SKM-1 treated with dmso at 0.1 percent for 144 hours (cell line): ENCODE measurements around the gene CD2.

Experiments used
- DNase-seq: peaks from one replicate; lab custom pipeline; 2025; ENCODE audit not compliant: unreplicated experiment; lab: John Stamatoyannopoulos, UW

Gene CD2, protein sequence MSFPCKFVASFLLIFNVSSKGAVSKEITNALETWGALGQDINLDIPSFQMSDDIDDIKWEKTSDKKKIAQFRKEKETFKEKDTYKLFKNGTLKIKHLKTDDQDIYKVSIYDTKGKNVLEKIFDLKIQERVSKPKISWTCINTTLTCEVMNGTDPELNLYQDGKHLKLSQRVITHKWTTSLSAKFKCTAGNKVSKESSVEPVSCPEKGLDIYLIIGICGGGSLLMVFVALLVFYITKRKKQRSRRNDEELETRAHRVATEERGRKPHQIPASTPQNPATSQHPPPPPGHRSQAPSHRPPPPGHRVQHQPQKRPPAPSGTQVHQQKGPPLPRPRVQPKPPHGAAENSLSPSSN

DNA sequence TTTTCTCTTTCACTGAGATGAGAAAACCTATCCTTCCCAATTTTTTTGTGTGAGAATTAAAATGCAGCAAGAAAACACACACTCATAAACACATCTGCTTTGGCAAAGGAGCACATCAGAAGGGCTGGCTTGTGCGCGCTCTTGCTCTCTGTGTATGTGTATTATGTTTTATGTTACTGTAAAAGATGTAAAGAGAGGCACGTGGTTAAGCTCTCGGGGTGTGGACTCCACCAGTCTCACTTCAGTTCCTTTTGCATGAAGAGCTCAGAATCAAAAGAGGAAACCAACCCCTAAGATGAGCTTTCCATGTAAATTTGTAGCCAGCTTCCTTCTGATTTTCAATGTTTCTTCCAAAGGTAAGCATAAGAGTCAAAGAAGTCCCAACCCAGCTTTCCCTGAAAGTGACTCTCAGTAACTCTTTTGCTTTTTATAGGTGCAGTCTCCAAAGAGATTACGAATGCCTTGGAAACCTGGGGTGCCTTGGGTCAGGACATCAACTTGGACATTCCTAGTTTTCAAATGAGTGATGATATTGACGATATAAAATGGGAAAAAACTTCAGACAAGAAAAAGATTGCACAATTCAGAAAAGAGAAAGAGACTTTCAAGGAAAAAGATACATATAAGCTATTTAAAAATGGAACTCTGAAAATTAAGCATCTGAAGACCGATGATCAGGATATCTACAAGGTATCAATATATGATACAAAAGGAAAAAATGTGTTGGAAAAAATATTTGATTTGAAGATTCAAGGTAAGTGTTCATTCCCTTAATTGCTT is at the start of gene CD2:
Gene CD2 (plus strand): TSS at position 233 of the 780 bp plus-strand sequence. CDS start 63 bp downstream, at position 296.
- no peak for DNase-seq

DNA sequence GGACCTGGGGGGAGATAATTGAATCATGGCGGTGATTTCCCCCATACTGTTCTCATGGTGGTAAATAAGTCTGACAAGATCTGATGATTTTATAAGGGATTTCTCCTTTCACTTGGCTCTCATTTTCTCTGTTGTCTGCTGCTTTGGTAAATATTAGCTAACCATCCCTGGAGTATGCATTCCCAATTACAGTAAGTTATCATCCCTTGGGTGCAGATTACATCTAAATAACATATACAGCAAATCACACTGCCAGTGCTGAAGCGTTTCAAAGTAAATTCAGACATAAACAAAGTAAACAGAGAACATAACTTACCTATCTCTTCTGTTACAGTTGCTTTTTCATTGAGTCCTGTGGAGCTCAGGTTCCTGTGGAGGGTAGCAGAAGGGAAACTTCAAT is 48.1 kb upstream of the CD2 start:
- no peak for DNase-seq

DNA sequence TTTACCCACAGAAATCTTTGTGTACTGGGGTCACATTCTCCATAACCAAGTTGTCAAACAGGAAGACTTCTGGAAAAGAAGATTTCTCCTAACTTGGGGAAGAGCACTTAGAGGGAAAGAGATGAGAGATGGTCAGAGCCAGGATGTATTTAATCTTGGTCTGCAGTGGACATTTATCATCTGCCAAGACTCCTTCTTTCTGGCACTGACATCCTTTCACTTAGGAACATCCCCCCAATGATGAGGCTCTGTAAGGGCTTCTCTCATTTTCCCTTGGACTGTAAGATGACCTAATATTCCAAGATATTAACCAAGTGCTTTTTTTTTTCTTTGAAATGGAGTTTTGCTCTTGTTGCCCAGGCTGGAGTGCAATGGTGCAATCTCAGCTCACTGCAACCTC is 47.4 kb upstream of the CD2 start:
- no peak for DNase-seq

DNA sequence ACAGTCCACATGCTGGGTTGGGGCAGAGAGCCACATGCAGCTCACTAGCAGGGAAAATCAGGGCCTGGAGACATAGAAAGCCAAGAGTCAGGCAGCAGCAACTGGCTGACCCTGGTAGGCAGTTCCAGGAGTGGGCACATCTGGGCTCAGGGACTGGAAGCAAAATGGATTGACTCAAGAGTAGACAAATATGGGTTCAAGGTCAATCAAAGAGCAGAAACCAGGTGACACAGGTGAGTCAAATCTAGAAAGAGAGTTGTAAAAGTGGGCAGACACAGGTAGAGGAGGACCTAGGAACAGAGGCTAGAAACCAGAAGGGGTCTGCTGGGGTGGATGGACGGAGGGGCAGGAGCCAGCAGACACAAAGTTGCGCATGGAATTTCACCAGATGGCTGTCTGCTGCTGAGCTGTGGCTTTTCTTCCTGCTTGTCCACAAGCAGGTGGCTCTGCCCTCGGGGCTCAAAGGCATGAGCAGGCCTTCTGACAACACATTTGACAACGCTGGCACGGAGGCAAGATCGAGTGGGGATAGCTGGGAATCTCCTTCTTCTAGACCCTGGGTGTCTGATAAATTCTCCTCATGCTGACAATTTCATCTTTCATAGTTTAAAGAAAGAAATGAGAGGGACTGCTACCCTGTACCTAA is 45.9 kb upstream of the CD2 start:
- no peak for DNase-seq

DNA sequence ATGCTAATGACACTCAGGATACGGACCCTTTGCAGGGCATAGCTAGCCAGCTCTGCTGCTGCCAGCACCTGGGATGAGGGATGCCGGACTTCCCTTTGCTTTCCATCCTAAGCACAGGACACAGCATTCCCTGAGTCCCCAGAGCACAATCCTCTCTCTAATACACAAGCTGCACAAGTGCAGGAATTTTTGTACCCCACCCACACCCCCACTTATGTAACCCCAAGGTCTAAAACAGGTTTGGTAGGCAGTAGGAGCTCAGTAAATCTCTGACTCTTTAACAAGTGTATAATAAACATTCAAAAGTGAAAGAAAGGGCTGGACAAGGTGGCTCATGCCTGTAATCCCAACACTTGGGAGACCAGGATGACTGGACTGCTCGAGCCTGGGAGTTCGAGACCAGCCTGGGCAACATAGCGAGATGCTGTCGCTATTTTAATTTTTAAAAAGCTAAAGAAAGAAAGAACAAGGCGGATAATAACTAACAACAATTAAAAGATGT is 44.5 kb upstream of the CD2 start:
- no peak for DNase-seq

DNA sequence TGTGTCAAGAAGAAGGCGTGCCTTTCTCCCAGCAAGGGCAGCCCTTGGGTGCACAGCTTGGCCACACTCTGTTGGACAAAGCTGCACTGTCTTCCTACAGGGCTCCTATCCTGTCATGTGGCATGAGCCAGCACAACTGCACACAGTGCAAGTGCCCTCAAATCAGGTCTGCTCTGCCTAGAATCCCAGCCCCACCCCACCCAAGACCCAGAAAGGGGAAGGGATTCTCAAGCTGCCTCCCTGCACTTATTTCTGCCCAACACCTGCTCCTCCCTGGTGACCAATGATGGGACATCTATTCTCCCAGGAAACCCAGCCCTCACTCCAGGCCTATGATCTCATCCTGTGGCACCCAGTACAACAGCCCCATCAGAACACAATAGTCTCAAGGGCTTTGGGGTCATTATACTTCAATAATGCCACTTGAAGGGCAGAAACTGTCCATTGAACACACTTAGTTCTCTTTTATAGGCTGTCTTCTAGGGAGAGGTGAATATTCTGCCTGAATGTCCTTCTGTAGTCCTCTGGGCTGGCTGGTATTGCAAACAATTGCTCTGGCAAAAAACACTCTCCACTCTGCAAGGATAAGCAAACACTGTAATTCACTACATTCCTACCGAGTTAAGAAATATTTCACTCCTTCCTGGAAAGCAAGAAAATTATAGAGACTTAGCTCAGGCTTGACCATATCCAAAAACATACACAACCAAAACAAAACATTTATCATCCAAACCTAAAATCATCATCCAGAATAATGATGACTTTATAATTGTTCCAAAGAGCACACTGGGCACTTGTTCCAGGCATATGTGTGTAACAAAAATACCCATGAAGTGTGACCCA is 43.6 kb upstream of the CD2 start:
- no peak for DNase-seq

DNA sequence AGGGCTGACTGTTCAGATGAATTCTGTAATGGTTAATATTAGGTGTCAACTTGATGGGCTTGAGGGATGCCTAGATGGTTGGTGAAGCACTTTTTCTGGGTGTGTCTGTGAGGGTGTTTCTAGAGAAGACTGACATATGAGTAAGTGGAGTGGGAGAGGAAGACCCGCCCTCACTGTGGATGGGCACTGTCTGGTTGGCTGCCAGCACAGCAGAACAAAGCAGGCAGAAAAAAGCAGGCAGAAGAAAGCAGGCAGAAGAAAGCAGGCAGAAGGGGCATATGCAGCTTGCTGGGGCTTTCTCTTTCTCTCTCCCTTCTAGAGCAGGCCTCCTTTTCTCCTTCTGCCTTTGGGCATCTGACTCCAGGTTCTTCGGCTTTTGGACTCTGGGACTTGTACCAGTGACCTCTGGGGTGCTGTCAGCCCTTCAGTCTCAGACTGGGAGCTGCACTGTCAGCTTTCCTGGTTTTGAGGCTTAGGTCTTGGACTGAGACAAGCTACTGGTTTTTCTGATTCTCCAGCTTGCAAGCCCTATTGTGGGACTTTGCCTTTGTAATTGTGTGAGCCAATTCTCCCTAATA is 42.9 kb upstream of the CD2 start:
- no peak for DNase-seq

DNA sequence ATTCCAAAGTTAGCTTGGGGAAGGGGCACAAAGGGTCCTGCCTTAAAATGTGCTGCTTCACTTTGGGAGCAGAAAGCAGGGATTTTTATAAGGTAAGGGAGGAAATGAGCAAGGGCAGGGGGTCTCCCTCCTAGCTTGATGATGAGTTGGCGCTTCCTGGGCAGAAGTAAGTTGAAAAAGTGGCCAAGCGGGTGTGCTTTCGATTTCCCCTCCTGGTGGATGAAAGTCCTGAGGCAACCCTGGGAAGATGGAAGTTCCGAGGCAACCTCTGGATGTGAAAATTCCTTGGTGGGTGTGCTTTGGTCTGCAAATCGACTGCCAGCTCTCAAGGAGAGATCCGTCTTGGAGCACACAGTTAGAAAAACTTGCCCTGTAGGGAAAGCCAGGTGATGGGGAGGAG is 41.7 kb upstream of the CD2 start:
- no peak for DNase-seq

DNA sequence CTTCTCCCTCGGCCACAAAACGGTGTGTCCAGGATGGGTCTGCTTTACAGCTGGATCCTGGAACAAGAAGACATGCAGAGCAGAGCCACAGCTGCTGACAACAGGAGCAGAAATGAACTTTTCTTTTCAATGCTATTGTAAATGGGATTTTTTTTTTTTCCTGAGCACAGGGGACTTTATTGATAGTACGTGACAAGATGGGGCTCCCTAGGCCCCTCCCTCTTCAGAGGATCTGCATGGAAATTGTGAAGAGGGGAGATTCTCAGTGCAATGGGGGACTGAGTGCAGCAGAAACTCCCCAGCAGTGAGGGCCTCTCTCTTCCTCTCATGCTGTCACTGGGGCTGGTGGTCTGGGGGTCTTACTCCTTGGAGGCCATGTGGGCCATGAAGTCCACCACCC is 40.8 kb upstream of the CD2 start:
- DNase-seq = no peak

DNA sequence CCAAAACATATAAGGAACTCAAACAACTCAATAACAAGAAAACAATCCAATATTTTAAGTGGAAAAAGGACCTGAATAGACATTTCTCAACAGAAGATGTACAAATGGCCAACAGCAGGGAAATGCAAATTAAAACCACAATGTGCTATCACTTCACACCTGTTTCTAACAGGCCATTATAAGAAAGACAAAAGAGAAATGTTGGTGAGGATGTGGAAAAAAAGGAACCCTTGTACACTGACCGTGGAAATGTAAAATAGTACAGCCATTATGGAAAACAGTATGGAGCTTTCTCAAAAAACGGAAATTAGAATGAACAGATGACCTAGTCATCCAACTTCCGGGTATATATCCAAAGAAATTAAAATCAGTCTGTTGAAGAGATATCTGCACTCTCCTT is 37.8 kb upstream of the CD2 start:
- no peak for DNase-seq

DNA sequence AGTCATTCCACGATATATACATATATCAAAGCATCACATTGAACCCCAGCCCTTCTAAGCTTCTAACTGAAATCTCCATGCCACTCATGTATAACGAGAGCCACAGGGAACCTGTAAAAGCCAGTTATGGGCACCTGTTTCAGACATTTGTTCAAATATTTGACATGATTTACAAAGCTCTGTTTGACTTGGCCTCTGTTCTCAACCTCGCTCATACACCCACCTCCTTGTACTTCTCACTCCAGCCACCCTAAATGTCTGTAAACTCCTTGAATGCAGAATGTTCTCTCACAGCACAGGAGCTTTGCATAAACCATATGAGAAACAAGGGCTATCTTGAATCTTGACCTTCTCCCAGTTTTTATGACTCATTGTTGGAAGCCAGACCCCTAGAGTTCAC is 36.9 kb upstream of the CD2 start:
- no peak for DNase-seq

DNA sequence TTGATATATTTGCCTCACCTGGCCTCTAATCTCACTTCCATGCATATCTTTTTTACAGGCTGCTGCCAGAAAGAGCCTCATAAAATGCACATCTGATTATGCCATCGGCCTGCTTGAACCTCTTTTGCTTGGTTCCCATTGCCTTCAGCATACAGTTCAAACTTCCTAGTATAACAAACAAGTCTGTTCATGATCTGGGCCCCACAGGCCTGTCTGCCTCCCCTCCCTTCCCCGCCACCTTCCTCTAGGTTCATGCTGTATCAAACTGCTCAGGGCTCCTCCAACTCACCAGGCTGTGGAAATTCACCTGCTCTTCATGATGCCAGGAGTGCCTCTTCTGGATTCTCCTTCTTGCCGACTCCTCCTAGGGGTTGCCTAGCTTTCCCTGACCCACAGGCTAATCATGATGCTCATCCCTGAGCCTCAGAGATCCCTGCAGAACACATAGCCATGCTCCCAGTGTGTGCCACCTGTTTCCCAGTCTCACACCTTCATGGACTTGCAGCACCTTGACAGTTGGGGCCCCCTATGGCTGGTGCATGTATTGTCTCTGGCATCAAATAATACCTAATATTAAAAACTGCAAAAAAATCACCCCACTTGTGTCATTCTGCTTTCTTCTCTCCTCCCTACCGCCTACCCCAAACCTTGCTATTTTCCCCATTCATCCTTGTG is 33.7 kb upstream of the CD2 start:
- no peak for DNase-seq

DNA sequence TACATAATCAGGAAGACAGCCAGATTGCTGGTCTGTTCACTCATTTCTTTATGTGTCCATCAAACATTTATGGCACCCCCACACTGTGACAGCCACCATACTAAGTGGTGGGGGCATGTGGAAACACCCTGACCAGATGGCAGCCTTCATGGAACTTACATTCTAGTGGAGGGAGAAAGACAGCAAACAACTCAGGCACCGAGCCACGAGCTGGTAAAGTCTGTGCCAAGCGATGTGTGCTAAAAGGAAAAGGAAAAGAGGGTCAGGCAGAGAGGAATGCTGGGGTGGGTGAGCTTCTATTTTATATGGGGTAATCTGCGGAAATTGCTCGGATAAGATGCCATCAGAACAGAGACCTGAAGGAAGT is 33.2 kb upstream of the CD2 start:
- no peak for DNase-seq

DNA sequence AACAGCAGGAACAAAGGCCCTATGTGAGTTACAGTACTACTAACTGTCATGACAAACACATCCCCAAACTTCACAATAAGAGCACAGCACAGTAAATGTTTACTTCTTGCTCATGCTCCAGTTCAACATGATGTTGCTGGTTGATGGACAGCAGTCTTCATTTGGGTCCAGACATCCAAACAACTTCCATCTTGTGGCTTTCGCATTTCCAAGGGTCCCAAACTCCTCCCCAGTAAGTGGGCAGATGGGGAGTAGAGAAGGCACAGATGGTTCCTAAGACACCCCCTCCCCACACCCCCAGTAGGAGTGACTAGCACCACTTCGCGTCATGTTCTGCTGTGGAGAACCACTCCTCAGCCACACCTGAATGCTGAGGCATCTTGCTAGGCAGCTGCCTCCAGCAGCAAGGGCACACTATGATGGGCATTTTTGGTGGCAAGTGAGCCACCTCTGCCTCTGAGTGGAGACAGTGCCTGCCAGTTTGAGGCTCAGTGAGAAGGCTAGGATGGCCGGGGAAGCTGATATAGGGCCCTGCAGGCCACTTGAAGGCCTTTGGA is 32.7 kb upstream of the CD2 start:
- no peak for DNase-seq

DNA sequence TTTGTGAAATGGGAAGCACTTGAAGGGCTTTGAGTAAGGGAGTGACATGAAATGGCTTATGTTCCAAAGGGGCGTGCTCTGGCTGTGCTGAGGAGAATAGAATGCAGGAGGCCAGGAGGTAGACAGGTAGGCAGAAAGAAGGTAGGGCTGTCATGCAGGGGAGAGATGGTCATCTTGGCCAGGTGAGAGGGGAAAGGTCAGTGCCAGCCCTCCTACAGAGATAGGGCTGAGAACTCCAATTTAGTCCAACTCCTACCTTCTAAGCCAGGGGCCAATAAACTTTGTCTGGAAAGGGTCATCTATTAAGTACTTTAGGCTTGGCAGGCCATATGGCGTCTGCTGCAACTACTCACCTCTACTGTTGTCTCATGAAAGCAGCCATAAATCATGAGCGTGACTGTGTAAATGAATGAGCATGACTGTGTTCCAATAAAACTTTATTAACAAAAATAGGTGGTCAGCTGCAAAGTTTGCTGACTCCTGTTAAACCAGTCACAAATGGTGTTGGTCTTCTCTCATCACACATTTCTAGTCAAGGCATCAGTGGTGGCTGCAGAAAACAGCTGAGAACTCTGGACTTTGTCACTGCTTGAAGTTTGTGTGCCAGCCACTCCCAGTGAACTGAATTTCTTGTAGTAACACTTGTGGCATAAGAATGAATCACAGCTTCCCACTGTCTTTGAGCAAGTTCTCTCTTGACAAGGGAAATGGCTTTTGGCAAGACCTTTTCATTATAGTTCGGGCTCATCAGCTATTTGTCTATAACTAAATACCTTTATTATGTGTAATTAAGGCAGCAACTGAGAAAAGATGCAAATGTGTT is 32.0 kb upstream of the CD2 start:
- DNase-seq = no peak

DNA sequence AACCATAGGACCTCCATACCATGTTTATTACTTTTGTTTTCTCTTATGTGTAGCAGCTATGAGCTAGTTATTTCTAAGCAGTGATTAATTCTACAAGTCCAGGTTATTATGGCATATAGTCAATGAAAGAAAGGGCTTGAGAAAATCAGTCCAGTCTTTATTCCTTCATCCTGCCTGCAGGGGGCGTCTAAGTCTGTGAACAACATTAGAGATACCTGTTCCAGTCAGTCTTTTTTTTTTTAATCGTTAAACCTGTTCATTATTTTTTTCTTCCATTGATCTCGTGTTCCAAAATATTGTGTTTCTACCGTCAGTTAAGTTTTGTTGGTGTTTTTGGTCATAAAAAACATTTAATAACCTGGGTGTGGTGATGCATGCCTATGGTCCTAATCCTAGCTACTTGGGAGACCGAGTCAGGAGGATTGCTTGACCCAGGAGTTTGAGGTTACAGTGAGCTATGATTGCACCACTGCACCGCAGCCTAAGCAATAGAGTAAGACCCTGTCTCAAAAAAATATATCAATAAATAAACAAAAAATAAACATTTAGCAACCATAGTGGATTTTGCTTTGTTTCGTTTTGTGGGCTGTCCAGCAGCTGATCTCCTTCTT is 29.4 kb upstream of the CD2 start:
- DNase-seq = peak; percentile 70

DNA sequence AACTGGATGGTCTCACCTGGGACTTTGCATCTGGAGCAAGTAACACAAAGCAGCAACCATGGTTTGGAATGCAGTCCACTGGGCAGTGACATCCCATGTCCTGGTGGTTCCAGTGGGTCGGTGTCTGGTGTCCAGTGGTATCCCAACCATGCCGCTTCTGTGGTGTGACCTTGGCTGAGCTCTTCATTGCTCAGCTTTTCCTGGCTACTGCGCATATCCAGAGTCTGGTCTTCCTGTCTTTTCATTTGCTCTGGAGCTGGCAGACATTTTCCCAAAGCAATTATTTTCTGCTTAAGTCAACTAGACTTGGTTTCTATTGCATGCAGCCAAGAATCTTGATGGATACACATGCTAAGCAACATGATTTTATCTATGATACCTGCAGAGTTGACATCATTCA is 28.4 kb upstream of the CD2 start:
- no peak for DNase-seq
